NCI-H2196 (cell line): ENCODE data around the gene PLPP1.

Source experiments
- DNase-seq: peaks from one replicate; lab custom pipeline; 2025; ENCODE audit not compliant: unreplicated experiment; lab: John Stamatoyannopoulos, UW

Gene PLPP1

DNA sequence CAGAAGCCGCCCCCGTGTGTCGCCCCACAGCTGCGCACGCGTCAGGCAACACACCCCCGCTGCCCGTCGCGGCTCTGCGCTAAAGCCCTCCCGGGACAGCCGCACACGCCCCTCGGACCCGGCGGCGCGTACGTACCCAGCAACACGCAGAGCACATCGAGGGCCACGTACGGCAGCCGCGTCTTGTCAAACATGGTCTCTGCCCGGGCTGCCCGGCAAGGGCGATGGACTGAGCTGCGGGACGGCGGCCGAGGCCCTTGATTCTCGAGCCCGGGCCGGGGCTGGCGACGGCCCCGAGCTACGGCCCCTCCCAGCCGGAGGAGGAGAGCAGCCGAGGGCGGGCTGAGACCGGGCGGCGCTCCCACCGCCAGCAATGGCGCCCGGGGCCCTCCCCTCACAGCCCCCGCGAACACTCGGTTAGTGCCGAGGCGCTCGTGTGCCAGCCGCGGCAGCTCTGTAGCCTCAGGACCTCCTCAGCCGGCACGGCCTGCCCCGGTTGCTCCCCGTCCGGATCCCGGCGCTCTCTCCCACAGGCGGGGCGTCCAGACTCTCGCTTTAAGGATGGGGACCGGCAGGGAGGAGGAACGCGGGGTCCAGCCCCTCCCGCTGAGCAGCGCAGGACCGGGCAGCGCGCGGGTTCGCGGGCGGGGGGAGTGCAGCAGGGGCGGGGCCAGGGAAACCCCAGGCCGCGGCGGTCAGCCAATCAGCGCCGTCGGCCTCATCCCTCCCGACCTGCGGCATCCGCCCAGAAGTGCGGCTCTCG is at the start of gene PLPP1:
Gene PLPP1 (minus strand): TSS at position 529 of the 763 bp plus-strand sequence. CDS start 335 bp downstream, at position 194.
- DNase-seq: peak; percentile 74

DNA sequence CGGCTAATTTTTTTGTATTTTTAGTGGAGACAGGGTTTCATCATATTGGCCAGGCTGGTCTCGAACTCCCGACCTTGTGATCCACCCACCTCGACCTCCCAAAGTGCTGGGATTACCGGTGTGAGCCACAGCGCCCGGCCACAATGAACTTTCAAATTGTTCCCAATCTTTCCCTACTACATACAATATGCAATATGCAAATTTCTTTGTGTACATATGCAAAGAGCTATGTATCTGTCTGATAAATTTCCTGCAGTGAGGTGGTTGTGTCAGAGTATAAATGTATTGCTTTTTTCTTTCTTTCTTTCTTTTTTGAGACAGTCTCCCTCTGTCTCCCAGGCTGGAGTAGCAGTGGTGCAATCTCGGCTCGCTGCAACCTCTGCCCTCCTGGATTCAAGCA is 48.8 kb upstream of the PLPP1 start:
- DNase-seq: no peak

DNA sequence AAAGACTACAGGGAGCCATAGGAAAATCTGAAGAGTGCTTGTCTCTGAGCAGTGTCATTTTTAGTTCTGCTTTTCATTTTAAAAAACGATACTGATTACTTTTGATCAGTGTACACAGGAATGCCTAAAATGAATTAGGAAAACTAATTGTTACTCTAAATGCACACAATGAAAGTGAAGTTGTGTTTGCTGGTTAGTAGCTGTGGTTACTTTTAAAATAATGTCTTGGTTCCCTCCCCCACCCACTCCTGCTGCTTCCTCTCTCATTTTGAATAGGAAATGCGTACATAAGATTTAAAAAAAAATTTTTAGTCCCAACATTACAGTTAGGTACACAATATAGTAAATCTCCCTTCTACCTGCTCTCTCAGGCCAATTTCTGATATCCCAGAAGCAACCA is 47.5 kb upstream of the PLPP1 start:
- DNase-seq: no peak

DNA sequence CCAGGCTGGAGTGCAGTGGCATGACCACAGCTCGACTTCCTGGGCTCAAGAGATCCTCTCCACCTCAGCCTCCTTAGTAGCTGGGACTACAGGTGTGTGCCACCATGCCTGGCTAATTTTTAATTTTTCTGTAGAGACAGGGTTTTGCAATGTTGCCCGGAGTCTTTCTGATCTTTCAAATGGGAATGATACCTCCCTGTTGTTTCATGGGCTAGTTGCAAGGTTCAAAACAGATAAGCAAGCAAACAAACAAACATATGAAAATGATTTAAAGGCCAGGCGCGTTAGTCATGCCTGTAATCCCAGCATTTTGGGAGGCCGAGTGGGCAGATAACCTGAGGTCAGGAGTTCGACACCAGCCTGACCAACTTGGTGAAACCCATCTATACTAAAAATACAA is 45.3 kb upstream of the PLPP1 start:
- DNase-seq: no peak

DNA sequence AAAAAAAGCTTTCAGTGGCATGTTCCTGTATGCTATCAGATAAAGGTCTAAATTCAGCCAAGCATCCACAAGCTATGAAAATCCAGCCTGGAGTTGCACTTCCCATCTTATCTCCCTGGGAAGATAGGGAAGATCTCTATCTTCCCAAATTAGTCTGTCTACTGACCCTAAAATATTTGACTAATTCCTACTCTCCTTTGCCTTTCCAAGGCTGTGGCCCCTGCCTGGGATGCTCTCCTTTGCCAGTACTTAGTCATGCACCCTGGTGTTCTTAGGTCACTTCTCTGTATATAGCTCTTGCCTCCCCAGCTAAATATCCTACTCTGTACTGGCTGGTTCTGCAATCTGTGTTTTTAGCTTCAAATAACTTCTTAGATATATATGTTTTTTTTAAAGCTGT is 44.0 kb upstream of the PLPP1 start:
- DNase-seq: no peak

DNA sequence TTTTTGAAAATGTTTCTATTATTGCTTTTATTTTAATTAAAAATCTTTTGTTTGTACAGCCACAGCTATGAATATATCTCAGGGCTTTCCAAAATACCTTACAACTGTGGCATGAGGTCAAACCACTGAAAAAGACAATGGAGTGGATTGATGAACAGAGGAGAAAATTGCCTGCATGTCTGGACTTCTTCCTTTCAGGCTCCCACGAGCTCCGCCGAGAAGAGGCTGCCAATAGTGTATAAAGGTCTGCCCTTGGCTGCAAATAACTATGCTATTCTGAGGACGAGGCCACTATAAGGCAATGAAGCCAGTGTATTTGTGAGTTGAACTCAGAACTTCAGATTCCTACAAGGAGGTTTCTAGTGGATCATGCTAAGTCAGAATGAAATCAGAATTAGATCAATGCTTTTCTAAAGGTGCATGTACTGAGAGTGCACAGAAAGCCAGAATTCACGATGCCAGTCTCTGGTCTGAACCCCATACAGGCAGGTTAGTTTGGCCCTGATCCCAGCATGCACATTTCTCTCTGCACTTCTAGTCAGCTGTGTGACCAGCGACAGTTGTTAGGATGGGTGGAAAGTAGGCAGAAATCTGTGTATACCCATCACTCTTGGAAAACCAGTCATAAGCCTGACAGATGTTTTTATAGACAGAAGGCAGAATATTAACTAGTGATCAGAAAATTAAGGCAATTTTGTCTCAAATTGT is 42.7 kb upstream of the PLPP1 start:
- no peak for DNase-seq

DNA sequence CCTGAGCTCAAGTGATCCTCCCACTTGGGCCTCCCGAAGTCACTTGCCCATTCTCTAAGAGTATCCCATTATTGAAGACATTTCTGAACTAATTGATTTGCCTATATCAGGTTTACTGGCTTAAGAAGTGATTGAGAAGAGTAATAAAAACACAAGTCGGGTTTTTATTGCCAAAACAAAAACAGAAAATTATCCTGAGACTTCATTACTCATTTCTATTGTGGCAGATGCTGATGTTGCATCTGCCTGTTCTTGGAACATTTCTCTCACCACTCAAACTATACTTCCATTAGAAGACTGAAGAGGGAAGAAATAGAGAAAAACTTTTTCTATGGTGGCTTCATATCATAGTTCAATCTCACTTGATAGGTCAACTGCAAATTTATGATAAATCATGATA is 41.9 kb upstream of the PLPP1 start:
- DNase-seq: no peak

DNA sequence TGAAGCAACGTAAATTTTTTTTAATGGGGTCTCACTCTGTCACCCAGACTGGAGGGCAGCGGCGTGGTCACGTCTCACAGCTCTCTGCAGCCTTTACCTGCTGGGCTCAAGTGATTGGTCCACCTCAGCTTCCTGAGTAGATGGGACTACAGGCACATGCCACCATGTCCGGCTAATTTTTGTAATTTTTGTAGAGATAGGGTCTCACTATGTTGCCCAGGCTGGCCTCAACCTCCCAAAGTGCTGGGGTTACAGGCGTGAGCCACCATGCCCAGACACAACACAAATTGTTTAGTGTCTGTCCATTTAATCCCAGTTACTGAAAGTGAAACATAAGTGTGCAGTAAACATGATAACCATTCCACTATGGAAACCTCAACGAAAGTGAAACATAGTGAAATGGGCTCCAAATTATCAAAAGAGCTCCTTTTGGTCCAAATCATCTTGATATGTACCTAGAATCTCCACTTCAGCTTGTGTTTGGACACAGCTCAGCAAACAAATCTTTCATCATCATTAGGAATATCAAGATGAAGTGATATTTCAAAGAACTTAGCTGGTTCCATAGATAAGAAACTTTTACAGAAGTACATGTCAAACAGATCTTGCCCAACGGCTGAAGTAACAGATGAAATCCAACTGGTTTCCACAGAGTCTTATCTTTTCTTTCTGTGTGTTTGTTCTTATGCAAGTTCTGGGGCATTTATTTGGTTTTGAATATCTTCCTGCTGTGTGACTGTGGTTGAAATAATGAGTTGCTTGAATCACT is 41.2 kb upstream of the PLPP1 start:
- no peak for DNase-seq

DNA sequence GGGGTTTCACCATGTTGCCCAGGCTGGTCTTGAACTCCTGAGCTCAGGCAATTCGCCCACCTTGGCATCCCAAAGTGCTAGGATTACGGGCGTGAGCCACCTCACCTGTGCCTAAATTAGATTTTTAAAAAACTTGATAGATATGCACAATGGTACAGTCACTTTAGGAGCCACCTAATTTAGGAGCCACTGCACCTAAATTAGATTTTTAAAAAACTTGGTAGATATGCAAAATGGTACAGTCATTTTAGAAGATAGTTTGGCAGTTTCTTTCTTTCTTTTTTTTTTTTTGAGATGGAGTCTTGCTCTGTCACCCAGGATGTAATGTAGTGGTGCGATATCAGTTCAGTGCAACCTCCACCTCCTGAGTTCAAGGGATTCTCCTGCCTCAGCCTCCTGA is 37.8 kb upstream of the PLPP1 start:
- DNase-seq: no peak

DNA sequence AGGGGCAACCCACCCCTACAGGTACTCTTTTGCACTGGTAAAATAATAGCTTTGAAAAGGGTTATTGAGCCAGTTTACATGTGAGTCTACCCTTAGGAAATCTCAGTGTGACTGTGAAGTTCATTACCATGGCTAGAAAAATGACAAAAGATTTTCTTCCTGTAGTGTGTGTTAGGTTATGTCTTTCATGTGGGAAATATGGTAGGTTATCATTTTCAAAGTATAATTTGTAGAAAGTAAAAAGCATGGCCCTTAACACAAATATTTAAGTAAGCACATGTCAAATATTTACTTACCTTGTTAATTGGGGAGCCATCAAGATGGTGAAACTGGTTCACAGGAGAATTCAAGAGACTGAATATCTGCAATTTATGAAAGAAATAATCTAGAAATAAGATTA is 37.3 kb upstream of the PLPP1 start:
- DNase-seq: no peak

DNA sequence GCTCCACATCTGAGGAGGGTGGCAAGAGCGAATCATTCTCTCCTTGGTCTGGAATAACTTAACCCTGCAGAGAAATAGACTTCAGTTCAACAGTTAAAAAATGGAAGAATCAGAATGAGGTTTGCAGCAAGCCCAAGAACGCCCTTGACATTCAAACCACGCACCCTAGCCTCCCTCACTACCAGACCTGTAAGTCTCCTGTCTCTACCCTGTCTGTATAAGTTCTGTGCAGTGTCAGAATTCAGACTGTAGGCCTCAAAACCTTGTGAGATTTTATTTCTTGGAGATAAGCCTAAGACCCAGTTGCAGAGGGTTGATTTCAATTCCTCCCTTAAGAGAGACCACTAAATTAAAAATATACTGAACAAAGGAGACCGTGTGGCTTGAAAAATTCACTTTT is 35.8 kb upstream of the PLPP1 start:
- no peak for DNase-seq

DNA sequence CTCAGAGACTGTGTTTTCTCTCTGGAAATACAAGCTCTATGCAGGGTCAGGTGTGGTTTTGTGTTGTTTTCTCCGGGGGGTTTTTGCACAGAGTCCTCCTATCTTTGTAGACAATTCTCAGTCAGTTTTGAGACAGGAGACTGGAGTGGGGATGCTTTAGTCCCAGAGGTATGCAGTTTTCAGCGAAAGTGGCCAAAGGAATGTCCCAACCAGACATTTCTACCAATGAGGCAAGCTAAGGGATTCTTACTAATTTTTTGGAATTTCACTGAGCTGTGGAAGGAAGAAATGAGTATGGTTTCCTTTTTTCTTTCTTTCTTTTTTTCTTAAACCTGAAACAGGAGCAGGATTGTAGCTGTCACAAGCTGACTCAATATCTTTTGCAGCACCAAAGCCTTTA is 35.3 kb upstream of the PLPP1 start:
- DNase-seq: no peak

DNA sequence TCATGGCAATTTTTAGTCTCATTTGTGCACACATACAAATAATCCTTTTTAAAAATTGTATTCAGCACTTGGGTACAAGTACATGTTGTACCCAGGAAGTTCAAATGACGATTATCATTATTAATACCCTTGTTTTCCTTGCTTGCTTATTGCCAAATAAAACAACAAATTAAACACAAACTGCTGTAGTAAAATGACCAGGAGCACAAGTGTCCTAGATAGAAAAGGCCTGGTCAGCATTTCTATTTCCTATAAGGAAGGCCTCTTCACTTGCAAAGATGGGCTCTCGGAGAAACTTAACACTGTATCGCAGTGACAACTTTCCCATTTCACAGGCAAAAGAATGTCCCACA is 34.7 kb upstream of the PLPP1 start:
- DNase-seq: no peak

DNA sequence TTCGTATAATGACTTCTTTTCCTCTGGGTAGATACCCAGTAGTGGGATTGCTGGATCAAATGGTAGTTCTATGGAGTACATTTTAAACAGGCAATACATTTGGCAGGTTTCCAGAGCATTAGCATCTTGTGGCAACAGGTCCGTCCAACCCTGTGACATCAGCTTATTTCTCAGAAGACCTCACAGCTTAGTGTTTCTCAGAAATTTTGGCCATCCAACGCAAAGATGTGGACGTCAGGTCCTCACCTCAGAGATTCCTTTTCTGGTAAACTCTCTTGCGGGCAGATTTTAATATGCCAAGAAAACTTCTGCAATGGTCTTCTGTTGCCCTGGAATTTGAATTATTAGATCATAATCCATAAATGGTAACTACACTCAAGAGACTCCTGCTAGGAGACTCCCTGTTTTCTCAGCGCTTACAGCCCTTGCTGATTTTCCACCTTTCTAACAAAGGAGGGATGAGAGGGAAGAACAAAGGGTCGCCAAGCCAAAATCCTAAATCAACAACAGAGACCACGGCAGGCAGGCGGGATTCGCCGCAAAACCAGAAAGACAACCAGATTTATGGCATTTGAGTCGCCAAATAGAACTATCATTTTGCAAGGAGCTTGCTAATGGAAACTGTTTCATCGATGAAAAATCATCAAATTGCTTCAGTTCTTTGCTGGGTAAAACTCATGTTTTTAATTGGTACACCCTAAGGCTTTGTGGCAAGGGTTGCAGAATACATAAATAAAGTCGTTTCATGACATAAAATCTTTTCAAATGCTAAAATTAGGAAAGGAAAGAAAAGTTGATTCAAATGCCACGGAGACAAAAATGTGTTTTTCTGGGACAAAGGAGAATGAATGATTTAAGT is 34.1 kb upstream of the PLPP1 start:
- DNase-seq: no peak

DNA sequence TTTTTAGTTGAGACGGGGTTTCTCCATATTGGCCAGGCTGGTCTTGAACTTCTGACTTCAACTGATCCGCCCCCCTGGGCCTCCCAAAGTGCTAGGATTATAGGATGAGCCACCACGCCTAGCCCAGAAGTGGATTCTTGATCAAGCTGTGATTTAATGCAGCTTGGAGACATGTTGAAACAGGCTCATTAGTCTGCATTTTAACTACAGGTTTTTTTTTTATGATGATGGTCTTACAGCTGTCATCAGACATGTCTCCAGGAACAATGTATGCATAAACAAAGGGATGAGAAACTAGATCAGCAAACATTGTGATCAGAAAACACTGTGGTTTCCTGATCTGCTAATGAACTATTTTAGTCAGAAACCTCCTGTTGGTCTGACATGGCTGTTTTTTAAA is 30.0 kb upstream of the PLPP1 start:
- DNase-seq: no peak

DNA sequence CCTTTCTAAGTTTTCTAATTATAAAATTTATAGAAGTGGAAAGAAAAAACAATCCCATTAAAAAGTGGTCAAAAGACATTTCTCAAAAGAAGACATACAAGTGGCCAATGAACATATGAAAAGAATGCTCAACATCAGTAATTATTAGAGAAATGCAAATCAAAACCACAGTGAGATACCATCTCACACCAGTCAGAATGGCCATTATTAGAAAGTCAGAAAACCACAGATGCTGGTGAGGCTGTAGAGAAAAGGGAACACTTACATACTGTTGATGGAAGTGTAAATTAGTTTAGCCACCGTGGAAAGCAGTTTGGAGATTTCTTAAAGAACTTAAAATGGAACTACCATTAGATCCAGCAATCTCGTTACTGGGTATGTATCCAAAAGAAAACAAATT is 23.7 kb upstream of the PLPP1 start:
- DNase-seq: no peak

DNA sequence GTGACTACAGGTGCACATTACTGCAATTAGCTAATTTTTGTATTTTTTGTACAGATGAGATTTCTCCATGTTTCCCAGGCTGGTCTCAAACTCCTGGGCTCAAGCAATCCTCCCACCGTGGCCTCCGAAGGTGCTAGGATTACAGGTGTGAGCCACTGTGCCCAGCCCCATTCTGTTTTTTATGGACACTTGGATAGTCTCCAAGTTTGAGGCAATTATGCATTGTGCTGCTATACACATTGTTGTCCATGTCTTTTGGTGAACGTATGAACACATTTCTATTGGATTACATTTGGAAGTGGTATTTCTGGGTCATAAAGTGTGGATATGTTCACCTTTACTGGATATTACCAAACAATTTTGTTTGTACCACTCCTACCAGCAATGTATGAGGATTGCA is 22.4 kb upstream of the PLPP1 start:
- DNase-seq: no peak

DNA sequence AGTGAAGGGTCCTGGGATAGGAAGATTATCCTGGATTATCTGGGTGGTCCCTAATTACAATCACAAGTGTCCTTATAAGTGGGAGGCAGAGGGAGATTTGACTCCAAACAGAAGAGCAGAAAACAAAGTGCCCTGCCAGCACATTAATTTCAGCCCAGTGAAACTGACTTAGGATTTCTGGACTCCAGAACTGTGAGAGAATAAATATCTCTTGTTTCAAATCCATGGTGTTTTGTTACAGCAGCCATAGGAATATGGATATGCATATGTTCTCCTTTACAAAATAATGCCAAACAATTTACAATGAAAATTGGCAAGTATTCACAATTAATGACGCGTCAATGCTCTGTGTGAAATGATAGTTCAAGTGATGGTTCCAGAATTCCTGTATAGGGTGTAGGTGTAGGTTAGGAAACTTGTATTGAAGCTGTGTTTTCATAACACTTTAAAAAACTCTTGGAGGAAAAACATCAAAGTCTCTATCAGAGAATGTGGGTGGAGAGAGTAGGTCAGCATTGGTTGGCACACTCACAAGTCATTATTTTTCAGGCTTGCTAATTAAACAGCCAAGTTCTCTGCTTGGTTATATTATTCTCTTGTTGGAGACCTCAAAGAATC is 19.9 kb upstream of the PLPP1 start:
- no peak for DNase-seq

DNA sequence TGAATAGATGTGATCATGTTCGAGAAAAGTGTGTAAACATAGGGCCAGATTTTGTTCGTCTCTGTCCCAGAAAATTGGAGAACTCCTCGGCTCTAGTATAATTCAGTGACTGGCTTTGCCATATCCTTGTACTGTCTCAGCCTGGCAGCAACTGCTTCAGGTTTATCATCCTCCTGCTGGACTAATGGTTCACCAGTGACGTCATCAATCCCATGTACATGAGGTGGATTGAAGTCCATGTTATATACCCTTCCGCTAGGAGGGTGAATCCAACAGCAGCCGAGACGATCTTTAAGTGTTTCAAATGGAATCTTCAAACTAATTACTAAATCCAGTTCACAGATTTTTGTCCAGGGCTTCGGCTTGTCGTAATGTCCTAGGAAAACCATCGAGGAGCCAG is 17.1 kb upstream of the PLPP1 start:
- no peak for DNase-seq

DNA sequence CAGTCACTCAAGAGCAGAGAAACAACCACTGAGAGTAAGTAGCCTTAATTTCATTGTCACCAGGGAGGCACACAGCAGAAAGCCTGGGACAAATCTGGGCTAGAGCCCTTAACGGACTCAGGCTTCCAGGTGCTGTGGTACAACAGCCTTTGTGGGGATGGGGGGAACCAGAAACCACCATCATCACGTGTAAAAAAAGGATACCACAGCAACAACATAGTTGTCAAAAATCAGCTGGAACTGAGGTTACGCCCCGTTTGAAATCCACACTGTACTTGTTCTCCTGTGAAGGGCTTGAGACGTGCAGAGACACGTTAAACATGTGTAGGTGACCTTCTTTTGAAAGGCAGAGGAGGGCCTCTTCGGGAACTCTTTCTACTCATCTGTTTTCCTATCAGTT is 16.6 kb upstream of the PLPP1 start:
- no peak for DNase-seq

DNA sequence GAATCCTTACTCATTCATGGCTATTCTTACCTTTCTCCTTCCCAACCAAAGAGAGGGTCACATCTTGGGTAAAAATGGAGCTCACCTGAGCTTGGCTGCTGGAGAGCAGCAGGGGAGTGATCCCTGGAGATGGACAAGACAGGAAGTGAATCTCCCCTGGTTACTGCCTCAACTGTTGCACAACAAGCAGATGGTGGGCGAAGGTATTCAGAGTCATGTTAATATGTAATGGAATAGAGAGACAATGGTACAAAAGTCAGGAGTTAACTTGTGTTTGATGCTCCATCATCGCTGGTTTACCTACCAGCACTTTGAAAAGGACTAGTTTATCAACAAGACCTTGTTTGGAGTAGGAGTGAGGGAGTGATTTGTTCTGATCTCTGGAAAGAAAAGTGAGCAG is 13.0 kb upstream of the PLPP1 start:
- DNase-seq: no peak
